Activated effector memory CD4-positive, alpha-beta T cell treated with anti-CD3 and anti-CD28 coated beads, Interleukin-2, amount 50 U/mL, for 16 hours (primary cell): ENCODE data around the gene KCNK18.
A peak's percentile ranks its signal among the peaks of the same experiment; 100 is the strongest.
"Not testable (repeated sequence)": the region's sequence is repeated elsewhere in the genome, so short reads cannot be mapped to it uniquely, and the experiment has no call there.

ENCODE experiments used
- DNase-seq: peaks from one replicate; pipeline ENCODE4 v3.0.0-alpha.2; 2020

Gene KCNK18

DNA sequence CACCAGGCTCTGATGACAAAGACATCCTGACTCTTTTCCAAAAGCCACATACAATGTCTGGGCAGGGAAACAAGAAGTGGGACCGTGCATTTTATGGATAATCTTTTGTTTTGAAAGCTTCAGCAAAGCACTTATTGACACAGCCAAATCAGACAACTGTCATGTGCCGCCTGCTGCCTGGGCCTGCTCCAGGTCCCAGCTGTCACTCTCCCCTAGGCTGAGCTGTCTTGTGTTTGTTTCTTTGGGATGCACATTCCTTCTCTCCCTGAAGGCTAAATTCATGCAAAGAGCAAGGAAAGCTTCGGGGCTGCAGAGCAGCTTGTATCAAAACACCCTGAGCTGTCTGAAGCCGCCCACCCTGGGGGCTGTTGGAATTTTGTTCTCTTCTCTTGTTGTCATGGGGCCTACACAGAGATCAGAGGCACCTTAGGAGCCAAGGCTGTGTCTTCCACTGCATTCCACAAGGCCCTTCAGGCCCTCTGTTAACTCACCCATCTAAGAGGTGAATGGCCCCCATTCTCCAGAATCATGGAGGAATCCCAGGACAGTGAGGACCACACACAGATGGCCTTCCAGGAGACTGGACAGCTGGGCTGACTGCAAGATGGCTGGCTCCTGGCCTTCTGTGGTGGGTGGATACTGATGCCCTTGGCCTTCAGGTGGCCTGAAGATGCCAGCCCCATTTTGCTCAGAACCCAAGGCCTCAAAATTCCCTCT lies 25.8 kb downstream of the KCNK18 start:
- peak; percentile 36 for DNase-seq

DNA sequence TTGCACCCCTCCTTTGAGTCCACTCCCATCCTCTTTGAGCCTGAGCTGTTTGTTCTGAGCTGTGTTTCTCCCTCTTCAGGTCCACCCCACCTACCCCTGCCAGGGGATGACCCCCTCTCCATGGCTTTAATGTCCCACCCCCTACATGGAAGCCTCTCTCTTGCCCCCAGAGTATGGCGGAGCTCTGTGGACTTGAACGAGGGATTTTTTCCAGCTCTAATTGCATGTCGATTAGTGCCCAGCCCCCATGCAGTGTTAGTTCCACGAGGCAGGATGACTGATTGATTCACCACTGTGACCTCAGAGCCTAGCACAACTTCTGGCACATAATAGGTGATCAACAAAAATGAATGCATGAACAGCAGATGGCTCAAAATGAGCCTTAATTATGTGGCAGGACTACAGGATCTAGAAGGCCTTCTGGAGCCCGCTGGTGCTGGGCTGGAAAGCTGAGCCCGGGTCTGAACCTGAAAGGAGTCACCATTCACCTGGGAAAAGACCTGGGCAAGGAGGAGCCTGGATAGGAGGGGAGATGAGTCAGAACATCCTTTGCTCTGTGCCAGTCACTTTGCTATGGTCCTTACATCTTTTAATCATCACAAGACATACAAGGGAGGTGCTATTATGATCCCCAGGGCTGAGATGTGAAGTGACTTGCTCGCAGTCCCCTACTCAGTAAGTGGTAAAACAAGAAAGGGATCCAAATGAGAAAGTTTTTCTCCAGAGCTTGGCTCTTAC lies 26.6 kb downstream of the KCNK18 start:
- DNase-seq = peak; percentile 9

DNA sequence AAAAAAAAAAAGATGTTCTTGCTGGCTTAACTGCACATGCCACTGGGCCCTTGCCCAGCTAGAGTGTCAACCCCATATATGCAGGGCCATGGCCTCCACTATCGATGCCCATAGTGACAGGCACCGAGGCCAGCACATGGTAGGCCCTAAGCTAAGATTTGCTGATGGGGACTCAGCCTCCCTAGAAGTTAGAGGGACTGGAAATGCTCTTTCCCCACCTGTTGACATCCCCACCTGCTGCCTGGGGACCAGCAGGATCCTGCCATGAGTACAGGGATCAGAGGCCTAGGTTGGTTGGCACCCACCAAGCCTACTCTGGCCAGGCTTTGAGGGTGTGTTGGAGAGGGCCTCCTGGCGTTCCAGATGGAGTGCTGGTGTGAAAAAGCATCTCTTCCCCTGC lies 27.6 kb downstream of the KCNK18 start:
- peak; percentile 38 for DNase-seq

DNA sequence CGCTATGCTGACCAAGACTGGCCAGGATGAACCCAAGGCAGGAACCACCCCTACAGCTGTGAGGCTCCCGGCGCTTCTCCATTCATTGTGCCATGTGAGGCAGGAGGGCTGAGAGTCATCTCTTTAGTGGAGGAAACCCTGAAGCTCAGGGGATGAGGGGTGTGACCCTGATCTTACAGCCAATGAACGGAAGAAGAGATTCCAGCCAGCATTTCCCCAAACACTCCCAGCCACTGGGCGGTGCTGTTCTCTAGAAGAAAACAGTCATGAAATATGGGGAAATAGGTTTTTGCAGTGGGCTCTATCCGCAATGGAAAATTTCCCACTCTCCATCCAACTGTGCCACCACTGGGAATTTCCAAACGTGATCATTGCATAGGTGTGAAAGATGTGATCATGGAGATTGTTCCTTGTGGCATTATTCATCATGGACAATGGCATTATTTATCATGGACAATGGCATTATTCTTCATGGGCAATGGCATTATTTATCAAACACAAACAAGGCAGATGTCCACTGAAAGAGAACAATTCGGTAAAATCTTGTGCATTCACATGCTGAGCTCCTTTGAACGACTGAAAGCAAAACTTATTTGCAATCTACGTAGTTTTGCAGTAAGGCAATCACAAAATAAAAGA lies 29.6 kb downstream of the KCNK18 start:
- DNase-seq = no peak

DNA sequence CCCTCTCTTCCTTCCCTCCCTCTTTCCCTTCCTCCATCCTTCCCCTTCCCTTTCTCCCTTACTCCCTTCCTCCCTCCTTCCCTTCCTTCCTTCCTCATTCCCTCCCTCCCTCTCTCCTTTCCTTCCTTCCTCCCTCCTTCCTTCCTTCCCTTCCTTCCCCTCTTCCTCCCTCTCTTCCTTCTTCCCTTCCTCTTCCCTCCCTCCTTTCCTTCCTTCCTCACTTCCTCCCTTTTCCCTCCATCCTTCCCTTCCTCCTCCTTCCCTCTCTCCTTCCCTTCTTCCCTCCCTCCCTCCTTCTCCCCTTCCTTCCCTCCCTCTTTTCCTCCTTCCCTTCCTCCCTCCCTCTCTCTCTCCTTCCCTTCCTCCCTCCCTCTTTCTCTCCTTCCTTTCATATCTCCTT lies 30.9 kb downstream of the KCNK18 start:
- no peak for DNase-seq

DNA sequence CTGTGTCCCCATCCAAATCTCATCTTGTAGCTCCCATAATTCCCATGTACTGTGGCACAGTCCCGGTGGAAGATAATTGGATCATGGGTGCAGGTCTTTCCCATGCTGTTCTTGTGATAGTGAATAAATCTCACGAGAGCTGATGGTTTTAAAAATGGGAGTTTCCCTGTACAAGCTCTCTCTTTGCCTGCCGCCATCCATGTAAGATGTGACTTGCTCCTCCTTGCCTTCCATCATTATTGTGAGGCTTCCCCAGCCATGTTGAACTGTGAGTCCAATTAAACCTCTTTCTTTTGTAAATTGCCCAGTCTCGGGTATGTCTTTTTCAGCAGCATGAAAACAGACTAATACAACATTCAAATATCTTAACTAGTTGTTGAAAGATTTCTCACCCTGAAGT lies 32.8 kb downstream of the KCNK18 start:
- DNase-seq = not testable (repeated sequence)

DNA sequence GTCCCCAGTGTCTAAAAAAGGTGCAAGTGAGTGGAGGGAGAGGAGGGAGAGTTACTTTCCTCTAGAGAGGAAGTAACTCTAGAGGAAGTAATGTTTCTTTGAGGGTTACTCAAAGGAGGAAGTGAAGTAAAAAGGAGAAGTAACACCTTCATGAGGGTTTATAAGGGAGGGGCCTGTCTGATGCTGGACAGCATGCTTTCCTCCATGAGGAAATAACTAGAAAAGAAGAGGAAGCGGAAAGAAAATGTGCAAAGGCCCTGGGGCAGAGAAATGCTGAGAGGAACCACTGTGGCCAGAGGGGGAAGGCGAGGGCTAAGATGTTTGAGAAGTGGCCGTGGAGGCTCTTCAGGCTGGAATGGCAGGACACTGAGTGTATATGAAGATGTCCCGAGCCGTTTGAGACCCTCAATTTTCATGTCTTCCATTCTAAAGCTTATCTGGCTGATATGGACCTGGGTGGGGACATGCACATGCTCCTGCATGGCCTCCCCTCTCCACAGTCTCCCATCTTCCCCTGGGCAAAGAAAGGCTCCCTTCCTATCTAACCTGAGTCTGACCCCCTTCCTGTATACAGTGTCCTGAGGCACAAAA lies 40.2 kb downstream of the KCNK18 start:
- DNase-seq = no peak

DNA sequence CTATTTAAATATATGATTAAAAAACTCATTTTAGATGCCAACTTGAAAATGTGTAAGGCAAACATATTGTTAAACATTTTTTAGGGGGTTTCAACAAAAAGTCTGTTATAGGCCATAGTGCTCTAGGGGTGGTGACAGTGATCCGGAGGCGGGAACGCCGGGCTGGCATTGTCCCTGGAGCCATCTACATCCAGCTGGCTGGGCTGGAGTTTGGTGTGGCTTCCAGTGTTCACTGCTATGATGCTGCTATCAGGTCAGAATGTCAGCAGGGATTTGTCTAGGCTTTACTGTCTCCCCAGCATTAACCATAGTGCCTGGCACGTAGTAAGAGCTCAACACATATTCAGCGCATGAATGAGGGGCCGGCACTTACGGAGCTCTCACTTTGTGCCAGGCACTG lies 41.8 kb downstream of the KCNK18 start:
- peak; percentile 28 for DNase-seq

DNA sequence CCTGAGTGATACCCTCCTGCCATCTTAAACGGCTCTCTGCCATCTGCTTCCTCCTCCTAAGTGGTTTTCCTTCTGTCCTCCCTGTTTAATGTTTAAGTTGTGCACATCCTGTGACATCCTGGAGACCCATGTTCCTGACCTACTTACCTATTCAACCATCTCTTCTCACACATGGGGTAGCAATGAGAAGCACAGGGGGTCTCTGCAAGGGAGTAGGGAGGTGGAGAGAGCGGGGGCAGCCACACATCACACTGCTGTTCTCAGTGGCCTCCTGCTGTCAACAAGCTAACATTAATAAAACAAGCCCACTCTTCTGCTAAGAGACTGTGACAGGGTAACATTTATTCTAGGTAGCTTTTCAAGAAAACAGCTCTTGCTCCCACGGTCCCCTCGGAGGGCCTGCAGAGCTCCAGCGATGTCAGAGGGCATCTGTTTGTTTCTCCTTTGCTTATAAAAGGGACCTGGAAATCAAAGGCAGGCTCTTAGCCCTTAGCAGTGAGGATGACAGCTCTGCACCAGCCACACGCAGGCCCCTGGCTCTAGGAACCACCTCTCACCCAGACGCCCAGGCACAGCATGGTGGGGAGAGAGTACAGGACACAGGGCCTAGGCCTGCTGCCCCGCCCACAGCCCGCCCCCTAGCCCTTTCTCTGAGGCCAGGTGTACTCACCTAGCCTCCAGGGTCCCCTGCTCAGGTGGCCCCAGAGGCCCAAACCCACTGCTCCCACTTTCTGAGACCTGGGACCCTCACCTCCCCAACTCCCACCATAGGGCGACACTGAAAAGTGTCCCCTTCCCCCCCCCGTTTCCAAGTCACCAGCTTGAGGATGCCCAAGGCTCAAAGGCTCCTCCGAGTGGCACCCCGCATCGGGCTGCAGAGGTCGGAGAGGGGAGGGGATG lies 42.7 kb downstream of the KCNK18 start:
- DNase-seq = peak; percentile 24

DNA sequence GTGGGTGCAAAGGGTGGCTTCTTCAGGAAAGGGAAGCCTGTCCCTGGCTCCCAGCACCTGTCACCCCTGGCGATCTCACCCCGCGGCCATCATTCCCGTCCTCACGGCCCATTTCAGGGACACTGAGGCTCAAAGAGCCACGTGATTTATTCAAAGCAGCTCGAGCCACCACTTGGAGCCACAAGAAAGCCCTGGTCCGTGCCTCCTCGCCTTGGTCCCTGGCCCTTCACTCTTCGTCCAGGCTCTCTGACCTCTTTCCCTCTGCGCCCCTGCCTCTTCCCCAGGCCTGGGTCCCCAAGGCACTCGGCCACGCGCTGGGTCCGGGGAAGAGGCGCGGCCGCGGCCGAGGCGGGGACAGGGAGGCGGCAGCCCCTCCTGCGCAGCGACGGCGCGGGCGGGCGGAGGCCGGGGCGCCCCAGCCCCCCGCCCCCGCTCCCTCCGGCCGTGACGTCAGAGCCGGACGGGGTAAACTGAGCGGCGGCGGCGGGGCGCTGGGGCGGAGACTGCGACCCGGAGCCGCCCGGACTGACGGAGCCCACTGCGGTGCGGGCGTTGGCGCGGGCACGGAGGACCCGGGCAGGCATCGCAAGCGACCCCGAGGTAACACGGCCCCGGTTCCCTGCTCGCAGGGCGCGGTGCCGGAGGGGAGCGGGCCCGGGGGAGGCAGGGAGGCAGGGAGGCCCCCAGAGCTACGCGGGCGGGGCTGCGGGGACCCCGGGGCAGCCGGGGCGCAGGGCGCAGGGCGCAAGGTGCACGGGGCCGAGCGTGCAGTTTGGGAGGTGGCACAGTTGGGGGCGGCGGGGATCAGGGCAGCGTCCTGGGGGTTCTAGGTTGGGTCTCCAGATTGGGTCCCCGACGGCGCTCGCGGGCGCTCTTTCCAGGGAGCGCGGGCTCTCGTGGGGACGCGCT lies 43.6 kb downstream of the KCNK18 start, which contains the start of gene SLC18A2:
Gene SLC18A2, plus strand, starts transcription at position 494 of the 909 bp plus-strand sequence. CDS start 580 bp downstream, outside the sequence.
- peak; percentile 36 for DNase-seq

DNA sequence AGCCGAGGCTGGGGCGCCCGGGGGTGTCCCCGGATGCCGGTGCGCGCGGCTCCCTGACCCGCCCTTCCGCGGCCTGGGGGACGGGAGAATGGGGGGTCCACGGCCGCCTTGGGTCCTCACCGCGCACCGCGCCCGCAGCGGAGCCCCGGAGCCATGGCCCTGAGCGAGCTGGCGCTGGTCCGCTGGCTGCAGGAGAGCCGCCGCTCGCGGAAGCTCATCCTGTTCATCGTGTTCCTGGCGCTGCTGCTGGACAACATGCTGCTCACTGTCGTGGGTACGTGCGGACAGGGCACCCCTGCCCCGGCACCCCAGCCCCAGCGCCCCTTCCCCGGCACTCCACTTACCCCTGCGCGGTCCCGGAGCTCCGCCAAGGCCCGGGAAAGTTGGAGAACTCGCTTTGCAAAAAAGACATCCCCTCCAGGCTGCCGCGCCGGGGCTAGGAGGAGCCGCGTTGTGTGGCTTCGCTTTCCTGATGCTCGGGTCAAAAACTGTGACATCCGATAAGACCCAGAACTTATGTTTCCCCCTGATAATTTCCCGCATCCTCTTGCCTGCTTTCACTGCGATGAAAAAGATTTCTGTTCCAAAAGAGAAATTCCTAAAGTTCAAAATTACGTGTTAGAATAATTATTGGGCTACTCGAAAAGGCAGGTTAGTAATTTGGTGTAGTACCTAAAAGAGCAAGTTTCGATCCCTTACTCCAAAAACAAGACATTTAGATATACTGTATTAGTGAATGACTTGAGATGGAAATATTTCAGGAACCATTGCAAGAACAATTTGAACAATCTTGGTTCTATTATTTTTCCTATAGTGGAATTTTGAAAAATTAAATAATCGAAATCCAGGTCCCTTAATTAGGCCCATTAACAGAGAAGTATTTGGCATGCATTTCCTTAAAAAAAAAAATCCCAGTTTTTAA lies 44.5 kb downstream of the KCNK18 start:
- peak; percentile 27 for DNase-seq

DNA sequence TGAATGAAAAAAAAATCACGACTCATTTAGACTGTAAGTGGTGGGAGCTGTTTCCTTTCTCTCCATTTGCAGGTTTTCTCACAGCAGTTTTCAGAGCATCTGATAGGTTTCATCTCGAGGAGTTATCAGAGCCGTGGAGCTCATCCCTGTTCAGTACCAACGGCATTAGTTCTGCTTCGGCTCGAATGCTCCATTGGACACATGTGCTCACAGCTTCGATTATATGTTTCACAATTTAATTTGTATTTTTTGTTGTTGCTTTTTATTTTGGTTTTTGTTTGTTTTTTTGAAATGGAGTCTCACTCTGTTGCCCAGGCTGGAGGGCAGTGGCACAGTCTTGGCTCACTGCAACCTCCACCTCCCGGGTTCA lies 45.2 kb downstream of the KCNK18 start:
- no peak for DNase-seq

DNA sequence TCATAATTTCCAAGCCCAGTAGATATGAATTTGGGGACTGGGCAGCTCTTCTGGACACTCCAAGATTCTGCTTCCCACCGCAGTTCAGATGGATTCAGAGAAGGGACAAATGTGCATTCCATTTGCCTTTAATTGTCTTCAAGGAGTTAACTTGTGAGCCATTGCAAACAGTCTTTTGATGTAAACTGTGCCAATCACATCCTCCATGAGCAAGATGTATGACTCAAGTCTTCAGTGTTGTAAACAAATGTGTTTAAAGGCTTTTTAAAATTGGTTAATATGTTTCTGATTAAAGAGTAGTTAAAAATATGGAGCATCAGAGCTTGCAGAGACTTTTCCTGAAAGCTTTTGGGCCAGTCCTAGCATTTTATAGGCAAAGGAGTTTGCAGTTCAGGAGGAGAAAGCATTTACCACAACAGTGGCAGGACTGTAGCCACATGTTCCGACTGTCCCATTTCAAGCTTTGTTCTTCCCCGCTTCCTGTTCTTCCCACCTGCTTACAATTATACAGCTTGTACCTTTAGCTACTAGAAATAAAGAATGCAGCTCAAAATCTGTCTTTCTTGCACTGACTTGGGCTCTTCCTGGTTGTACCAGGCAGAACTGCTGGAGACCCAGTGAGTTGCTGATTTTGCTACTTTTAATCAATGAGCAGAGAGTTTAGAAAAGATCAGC lies 49.8 kb downstream of the KCNK18 start:
- no peak for DNase-seq

DNA sequence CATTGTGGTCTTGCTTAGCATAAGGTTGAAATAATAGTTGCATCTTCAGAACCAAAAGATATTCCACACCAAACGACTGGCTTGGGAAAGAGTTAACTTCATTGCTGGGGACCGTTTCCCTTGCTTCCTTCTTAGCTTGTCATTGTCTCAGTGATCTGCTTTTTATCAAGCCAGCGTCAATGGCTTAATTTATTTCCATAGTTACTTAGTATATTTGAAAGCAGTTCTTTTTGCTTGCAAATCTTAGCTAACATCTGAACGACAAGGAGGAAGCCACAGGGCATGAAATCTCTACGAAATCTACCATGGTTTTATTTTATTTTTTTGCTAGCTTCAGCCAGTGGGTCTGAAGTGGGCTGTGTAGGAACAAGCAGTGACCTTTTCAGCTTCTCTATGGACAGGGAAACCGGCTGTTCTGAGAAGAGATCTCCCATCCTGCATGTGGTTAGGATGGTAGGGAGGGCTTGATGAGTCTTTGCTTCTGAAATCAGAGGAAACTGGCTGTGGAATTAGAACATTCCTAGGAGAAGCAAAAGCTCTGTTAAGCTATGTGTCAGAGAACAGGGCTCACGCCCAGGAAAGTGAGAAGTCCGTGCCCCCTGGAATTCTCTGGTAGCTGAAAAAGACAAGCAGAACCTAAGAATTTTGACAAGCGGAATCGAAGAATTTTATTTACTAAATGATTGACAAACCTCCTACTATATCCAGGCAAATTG lies 51.6 kb downstream of the KCNK18 start:
- no peak for DNase-seq

DNA sequence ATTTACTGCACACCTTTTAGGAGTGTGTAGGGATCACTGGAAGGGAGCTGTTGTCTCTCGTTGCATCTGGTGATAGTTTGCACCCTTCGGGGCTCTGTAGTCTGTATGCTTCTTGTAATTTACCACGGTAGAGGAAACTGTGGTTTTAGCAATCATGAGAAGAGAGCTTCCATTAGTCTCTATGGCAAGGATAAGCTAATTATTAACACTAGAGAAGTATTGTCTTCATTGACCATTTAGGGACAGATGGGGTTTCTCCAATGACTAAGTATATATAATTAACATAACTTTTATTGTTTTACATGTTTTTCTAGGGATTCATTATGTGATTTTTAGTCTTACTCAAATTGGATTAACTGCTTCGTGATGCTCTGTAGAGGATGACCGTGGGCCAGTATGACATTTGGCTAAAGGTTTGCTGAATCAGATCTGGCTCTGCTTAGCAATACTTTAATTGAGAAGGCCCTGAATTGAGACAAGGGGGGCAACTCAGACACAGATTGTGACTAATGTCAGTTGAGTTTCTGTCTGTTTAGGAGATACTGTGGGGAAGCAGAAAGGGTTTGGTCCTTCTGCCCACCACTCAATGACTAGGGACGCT lies 52.3 kb downstream of the KCNK18 start:
- DNase-seq = no peak

DNA sequence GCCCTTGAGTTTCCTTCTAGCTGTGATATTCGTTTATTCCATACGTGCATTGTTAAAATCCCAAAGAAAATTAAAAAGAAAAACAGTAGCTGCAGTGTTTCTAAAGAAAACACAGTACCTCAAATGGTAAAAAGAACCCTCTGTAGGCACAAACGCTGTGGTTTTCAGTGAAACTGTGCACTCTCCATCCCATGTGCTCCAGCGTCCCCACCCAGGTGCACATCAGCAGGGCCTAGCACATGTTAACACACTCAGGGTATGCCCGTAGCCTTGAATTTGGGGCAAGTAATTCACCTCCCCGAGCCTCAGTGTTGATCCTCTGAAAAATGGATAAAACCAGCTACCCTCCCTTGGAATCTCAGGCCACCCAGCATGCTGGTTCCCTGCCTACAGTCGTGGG lies 53.1 kb downstream of the KCNK18 start:
- DNase-seq = no peak

DNA sequence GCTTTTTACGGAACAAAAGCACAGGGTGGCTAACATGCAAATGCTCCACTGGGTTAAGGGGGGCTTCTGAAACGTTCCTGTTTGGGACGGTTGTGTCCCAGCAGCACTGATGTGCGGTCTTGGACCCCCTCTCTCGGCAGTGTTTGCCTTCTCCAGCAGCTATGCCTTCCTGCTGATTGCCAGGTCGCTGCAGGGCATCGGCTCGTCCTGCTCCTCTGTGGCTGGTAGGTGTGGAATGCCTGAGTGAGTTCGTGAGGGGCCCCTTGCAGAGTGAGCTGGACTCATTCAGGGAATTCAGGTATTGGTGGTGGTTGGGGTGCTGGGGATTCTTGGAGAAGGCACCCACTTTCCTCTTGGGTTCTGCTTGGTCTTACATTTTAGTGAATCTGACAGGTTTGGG lies 56.6 kb downstream of the KCNK18 start:
- DNase-seq = no peak

DNA sequence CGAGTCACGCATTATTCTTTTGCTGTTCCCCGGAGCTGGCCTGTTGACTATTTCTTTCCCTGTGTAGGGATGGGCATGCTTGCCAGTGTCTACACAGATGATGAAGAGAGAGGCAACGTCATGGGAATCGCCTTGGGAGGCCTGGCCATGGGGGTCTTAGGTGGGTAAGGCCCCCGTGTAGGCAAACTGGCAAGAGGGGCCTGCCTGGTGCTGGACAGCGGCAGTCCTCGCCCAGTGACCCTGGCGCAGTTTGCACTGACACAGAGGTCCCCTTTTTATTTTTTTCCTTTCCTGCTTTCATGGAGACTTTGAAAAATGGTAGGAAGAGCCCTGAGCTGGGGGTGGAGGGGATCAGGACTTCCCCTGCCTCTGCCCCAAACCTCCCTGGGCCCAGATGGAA lies 57.0 kb downstream of the KCNK18 start:
- no peak for DNase-seq
